H1 (cell line): Measurements from ENCODE around the gene SLC36A2. TPM values are rescaled to one million over a fixed set of nuclear protein-coding genes. Genes with fewer than 3 reads are reported as not detected.
"Not testable (repeated sequence)": the region's sequence is repeated elsewhere in the genome, so short reads cannot be mapped to it uniquely, and the experiment has no call there.

Experiments used
- CTCF ChIA-PET: fragments of 300-600 bp; sonication (Branson Sonifier 250); formaldehyde crosslinking; loops from one replicate; lab custom pipeline; 2021; ENCODE audit not compliant: partially characterized antibody; lab: Charles Lee
- POLR2A ChIA-PET: fragments of 300-600 bp; sonication (Branson Sonifier 250); formaldehyde crosslinking; loops from one replicate; lab custom pipeline; 2021; ENCODE audit warnings: inconsistent platforms; ENCODE audit not compliant: partially characterized antibody; lab: Charles Lee
- DNase-seq, 2 experiments: peaks; one replicate each; pipeline versions ENCODE4 v3.0.0 to v3.0.0-alpha.2; 2010 to 2022; ENCODE audit warnings: low spot score in 2 of 2, low read depth in 1 of 2, mixed read lengths in 1 of 2
- FAIRE-seq: peaks from 2 replicates; lab custom pipeline; 2011; peaks lifted over from hg19 to GRCh38; lab: Jason Lieb, UNC
- H2AFZ ChIP-seq: 2 replicates; pipeline ENCODE4 v1.8.1; 2012; ENCODE audit warnings: low read length, inconsistent platforms
- H2AK5ac ChIP-seq: 2 replicates; pipeline ENCODE4 v1.6.1; 2013; ENCODE audit warnings: low read depth, low read length
- H2BK120ac ChIP-seq: replicated peaks from 2 replicates; pipeline ENCODE3; 2013; ENCODE audit warnings: low read depth, low read length, inconsistent platforms
- H2BK12ac ChIP-seq: 2 replicates; pipeline ENCODE4 v1.6.1; 2013; ENCODE audit warnings: low read depth, low read length
- H2BK15ac ChIP-seq: 2 replicates; pipeline ENCODE4 v1.6.1; 2013; ENCODE audit warnings: low read length
- H2BK20ac ChIP-seq: 2 replicates; pipeline ENCODE4 v1.6.1; 2013; ENCODE audit warnings: low read length
- H2BK5ac ChIP-seq: 2 replicates; pipeline ENCODE4 v1.6.1; 2013; ENCODE audit warnings: low read depth, low read length
- H3K14ac ChIP-seq: 2 replicates; pipeline ENCODE4 v1.6.1; 2013; ENCODE audit warnings: inconsistent platforms; ENCODE audit not compliant: insufficient read length
- H3K18ac ChIP-seq: 2 replicates; pipeline ENCODE4 v1.6.1; 2013; ENCODE audit warnings: low read length; ENCODE audit errors: extremely low read depth
- H3K23ac ChIP-seq: 2 replicates; pipeline ENCODE4 v1.6.1; 2013; ENCODE audit warnings: inconsistent platforms; ENCODE audit not compliant: insufficient read length
- H3K23me2 ChIP-seq: 2 replicates; pipeline ENCODE4 v1.6.1; 2013; ENCODE audit warnings: low read depth, low read length
- H3K27ac ChIP-seq: 2 replicates; pipeline ENCODE4 v1.6.1; 2011; ENCODE audit warnings: low read depth, low read length, inconsistent platforms
- H3K27me3 ChIP-seq, 4 experiments: replicated peaks in 1 of 4; 1 replicate in 1 of 4; 2 replicates in 3 of 4; pipeline versions ENCODE4 v1.6.1 to v1.8.1; 2011 to 2013; ENCODE audit warnings: low read length in 3 of 4, mild to moderate bottlenecking in 3 of 4, inconsistent platforms in 2 of 4, mixed read lengths in 2 of 4, moderate library complexity in 1 of 4; ENCODE audit not compliant: control insufficient read depth in 3 of 4, insufficient read depth in 3 of 4; ENCODE audit errors: extremely low read depth in 1 of 4
- H3K36me3 ChIP-seq, 4 experiments: 2 replicates each; pipeline versions ENCODE4 v1.6.1 to v1.8.1; 2011 to 2013; ENCODE audit warnings: mild to moderate bottlenecking in 4 of 4, low read length in 3 of 4, moderate library complexity in 2 of 4, control low read depth in 1 of 4, inconsistent platforms in 1 of 4; ENCODE audit not compliant: insufficient read depth in 4 of 4, control insufficient read depth in 2 of 4
- H3K4ac ChIP-seq: replicated peaks from 2 replicates; pipeline ENCODE3; 2013; ENCODE audit warnings: low read length, low read depth, mixed read lengths, inconsistent platforms; ENCODE audit not compliant: insufficient read length
- H3K4me1 ChIP-seq, 4 experiments: replicated peaks in 1 of 4; 1 replicate in 1 of 4; 2 replicates in 3 of 4; pipeline versions ENCODE4 v1.6.1 to v1.8.1; 2011 to 2013; ENCODE audit warnings: low read length in 3 of 4, inconsistent platforms in 2 of 4, mixed read lengths in 1 of 4; ENCODE audit not compliant: insufficient read depth in 4 of 4, control insufficient read depth in 3 of 4
- H3K4me2 ChIP-seq, 2 experiments: 2 replicates each; pipeline versions ENCODE4 v1.6.1 to v1.8.1; 2011 to 2013; ENCODE audit warnings: low read depth in 2 of 2, low read length in 2 of 2, control low read depth in 1 of 2, inconsistent platforms in 1 of 2, mild to moderate bottlenecking in 1 of 2; ENCODE audit not compliant: insufficient read depth in 1 of 2
- H3K4me3 ChIP-seq, 4 experiments: fragments of 200-600, 300-600 bp in 1 of 4; sonication (generic), shearing (Covaris generic), sonication (Bioruptor Twin) in 1 of 4; 2 replicates each; pipeline versions ENCODE4 v1.5.1 to v1.8.1; 2011 to 2016; ENCODE audit warnings: low read length in 4 of 4, low read depth in 3 of 4, control low read depth in 2 of 4, inconsistent platforms in 2 of 4, mild to moderate bottlenecking in 2 of 4, mixed read lengths in 1 of 4, moderate library complexity in 1 of 4; ENCODE audit not compliant: insufficient read depth in 2 of 4; ENCODE audit errors: extremely low read depth in 1 of 4
- H3K56ac ChIP-seq: replicated peaks from 2 replicates; pipeline ENCODE3; 2013; ENCODE audit warnings: low read depth, mild to moderate bottlenecking, mixed read lengths, low read length, inconsistent platforms; ENCODE audit not compliant: insufficient read length
- H3K79me1 ChIP-seq: 2 replicates; pipeline ENCODE4 v1.6.1; 2013; ENCODE audit warnings: low read depth, low read length, control low read depth
- H3K79me2 ChIP-seq, 2 experiments: 2 replicates each; pipeline versions ENCODE4 v1.6.1 to v1.8.1; 2012 to 2013; ENCODE audit warnings: low read length in 2 of 2, mild to moderate bottlenecking in 2 of 2, inconsistent platforms in 1 of 2; ENCODE audit not compliant: insufficient read depth in 2 of 2, control insufficient read depth in 1 of 2
- H3K9ac ChIP-seq, 4 experiments: replicated peaks in 1 of 4; 1 replicate in 1 of 4; 2 replicates in 3 of 4; pipeline versions ENCODE4 v1.6.1 to v1.8.1; 2011 to 2013; ENCODE audit warnings: low read depth in 3 of 4, low read length in 3 of 4, control low read depth in 2 of 4, mild to moderate bottlenecking in 2 of 4, moderate library complexity in 2 of 4, inconsistent platforms in 1 of 4; ENCODE audit errors: extremely low read depth in 1 of 4
- H3K9me3 ChIP-seq, 2 experiments: 2 replicates each; pipeline versions ENCODE4 v1.6.1 to v1.8.1; 2012 to 2013; ENCODE audit warnings: mild to moderate bottlenecking in 2 of 2, moderate library complexity in 2 of 2, control low read depth in 1 of 2, inconsistent platforms in 1 of 2, low read depth in 1 of 2, low read length in 1 of 2, mixed read lengths in 1 of 2; ENCODE audit not compliant: insufficient read depth in 2 of 2
- H4K20me1 ChIP-seq, 2 experiments: replicated peaks in 1 of 2; 2 replicates each; pipeline versions ENCODE3 to v1.8.1; 2011 to 2013; ENCODE audit warnings: inconsistent platforms in 2 of 2, low read length in 2 of 2, mild to moderate bottlenecking in 1 of 2; ENCODE audit not compliant: insufficient read depth in 2 of 2, control insufficient read depth in 1 of 2
- H4K5ac ChIP-seq: 2 replicates; pipeline ENCODE4 v1.6.1; 2013; ENCODE audit warnings: low read length, low read depth, mixed read lengths, inconsistent platforms; ENCODE audit not compliant: insufficient read length
- H4K8ac ChIP-seq: 2 replicates; pipeline ENCODE4 v1.8.0; 2013; ENCODE audit warnings: mild to moderate bottlenecking, moderate library complexity, low read length, inconsistent platforms; ENCODE audit not compliant: insufficient read depth; ENCODE audit errors: extremely low read depth
- H4K91ac ChIP-seq: replicated peaks from 2 replicates; pipeline ENCODE3; 2013; ENCODE audit warnings: low read length, mixed read lengths, inconsistent platforms; ENCODE audit not compliant: insufficient read length
- EP300 ChIP-seq, 2 experiments: IDR thresholded peaks; 1 replicate in 1 of 2; 2 replicates in 1 of 2; pipeline ENCODE4 v1.6.1; 2011 to 2012; ENCODE audit warnings: low read depth in 2 of 2, low read length in 2 of 2, mild to moderate bottlenecking in 2 of 2, borderline replicate concordance in 1 of 2, inconsistent platforms in 1 of 2, moderate library complexity in 1 of 2
- WGBS, 2 experiments: shearing (Covaris generic) in 1 of 2; methylation state at CpG; one replicate each; pipeline versions ENCODE4 v1.1.6 to v1.1.7; 2013 to 2015; ENCODE audit warnings: low lambda C conversion rate in 2 of 2, mixed read lengths in 2 of 2, inconsistent platforms in 1 of 2, low coverage in 1 of 2, missing lambda C conversion rate in 1 of 2; ENCODE audit not compliant: insufficient replicate concordance in 2 of 2, insufficient coverage in 1 of 2, insufficient read length in 1 of 2; ENCODE audit errors: extremely low coverage in 1 of 2, missing lambda C conversion rate in 1 of 2; 5-methylcytosine and 5-hydroxymethylcytosine counted together
- polyA plus RNA-seq, 7 experiments: library from polyadenylated mRNA; depleted of rRNA in 3 of 7; stranded (reverse) in 5 of 7; unstranded in 2 of 7; fragments of >200 nt in 5 of 7; fragments of 200-250 nt in 2 of 7; gene quantifications; 1 replicate in 5 of 7; 2 replicates in 1 of 7; 4 replicates in 1 of 7; pipeline versions ENCODE4 v1.2.1 to v1.2.3, GENCODE V29; 2011 to 2013; ENCODE audit warnings: missing spikeins in 2 of 7, mixed read lengths in 2 of 7
- total RNA-seq: library from RNA; stranded (reverse); fragmentation: NEBNext Ultra II Directional; extraction: Animal tissue kit (Norgen Biotek cat#: 25700); gene quantifications from 2 replicates; pipeline ENCODE4 v1.2.1, GENCODE V29; 2021

Gene SLC36A2
- total and polyA plus RNA-seq, 2 of the 8 experiments (the other 6 are each of a cell fraction or from before 2014, with no cell fraction given) = 0.30 TPM; not detected in 1

DNA sequence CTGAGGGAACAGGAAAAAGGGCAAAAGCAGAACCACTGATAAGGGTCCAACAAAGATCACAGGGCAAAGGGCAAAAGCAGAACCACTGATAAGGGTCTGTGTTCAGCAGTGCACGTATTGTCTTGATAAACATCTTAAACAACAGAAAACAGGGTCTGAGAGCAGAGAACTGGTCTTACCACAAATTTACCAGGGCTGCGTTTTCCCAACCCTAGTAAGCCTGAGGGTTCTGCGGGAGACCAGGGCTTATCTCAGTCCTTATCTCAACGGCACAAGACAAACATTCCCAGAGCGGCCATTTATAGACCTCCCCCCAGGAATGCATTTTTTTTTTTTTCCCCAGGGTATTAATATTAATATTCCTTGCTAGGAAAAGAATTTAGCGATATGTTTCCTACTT, 19.7 kb upstream of the SLC36A2 start:
- H3K27ac ChIP-seq, H4K20me1 ChIP-seq, H3K56ac ChIP-seq, H2BK120ac ChIP-seq, H2AFZ ChIP-seq, H3K4ac ChIP-seq, H3K79me2 ChIP-seq, H2BK12ac ChIP-seq, H3K36me3 ChIP-seq, H2AK5ac ChIP-seq, H3K18ac ChIP-seq, H3K4me2 ChIP-seq, H3K4me1 ChIP-seq, POLR2A ChIA-PET, H3K9ac ChIP-seq, H4K8ac ChIP-seq, H3K23ac ChIP-seq, H2BK20ac ChIP-seq, H2BK5ac ChIP-seq, H3K27me3 ChIP-seq, FAIRE-seq, H3K79me1 ChIP-seq, DNase-seq, H3K23me2 ChIP-seq, H3K14ac ChIP-seq, H3K4me3 ChIP-seq, H2BK15ac ChIP-seq, H4K5ac ChIP-seq, H4K91ac ChIP-seq: not testable (repeated sequence)
- peak in 1 of 2 experiments; percentile 78; a peak in 1 of 3 replicates for TF ChIP-seq EP300 (IDR thresholded peaks at IDR 0.05; ENCODE audit: borderline replicate concordance in 1 of 2, low read depth in 2 of 2, low read length in 2 of 2)
- WGBS, 2 experiments = 93% methylated on average over 6 of the region's 6 CpGs; no CpG with 5 or more reads in 1 of the 2 experiments
- CTCF ChIA-PET = interaction anchor here (1.1 to 2.1 kb wide), 3 partner anchors 16 to 42 kb away, joined by 4 to 5 read pairs (median 4); no protein-coding TSS in a partner anchor
- H3K9me3 ChIP-seq = peaks cover 22 to 25% of the 10 kb centered on the region in 2 experiments; a peak in 3 of 4 replicates
